HepG2 (cell line): ENCODE results near the gene GNL3. TPM values are rescaled to one million over a fixed set of nuclear protein-coding genes. Genes with fewer than 3 reads are reported as not detected.
A peak's percentile ranks its signal among the peaks of the same experiment; 100 is the strongest.

Experiments
- DR1 ChIP-seq: sonication (generic); formaldehyde crosslinking; IDR thresholded peaks from 2 replicates; pipeline ENCODE4 v1.8.0; 2021; ENCODE audit warnings: mild to moderate bottlenecking, missing genetic modification reagents, inconsistent platforms
- HIC2 ChIP-seq: sonication (generic); formaldehyde crosslinking; IDR thresholded peaks from 2 replicates; pipeline ENCODE4 v1.9.0; 2022; ENCODE audit warnings: low read depth, missing genetic modification reagents
- HNF1B ChIP-seq: sonication (generic); formaldehyde crosslinking; IDR thresholded peaks from 2 replicates; pipeline ENCODE4 v1.5.1; 2020; ENCODE audit warnings: mild to moderate bottlenecking, moderate library complexity, missing genetic modification reagents
- HOXA3 ChIP-seq: sonication (generic); formaldehyde crosslinking; IDR thresholded peaks from 2 replicates; pipeline ENCODE4 v1.5.0; 2020; ENCODE audit warnings: missing genetic modification reagents
- KLF15 ChIP-seq: sonication (generic); formaldehyde crosslinking; IDR thresholded peaks from 2 replicates; pipeline ENCODE4 v1.8.1; 2023; ENCODE audit warnings: borderline replicate concordance, mild to moderate bottlenecking, inconsistent platforms, missing genetic modification reagents, mixed read lengths
- MTERF4 ChIP-seq: sonication (generic); formaldehyde crosslinking; IDR thresholded peaks from 2 replicates; pipeline ENCODE4 v1.8.0; 2023; ENCODE audit warnings: mild to moderate bottlenecking, missing genetic modification reagents
- POGK ChIP-seq: sonication (generic); formaldehyde crosslinking; conservative IDR thresholded peaks from 2 replicates; pipeline ENCODE4 v1.8.0; 2022; ENCODE audit warnings: mild to moderate bottlenecking, moderate library complexity, missing genetic modification reagents
- SUZ12 ChIP-seq: fragments of 150-350 bp; IDR thresholded peaks from 2 replicates; pipeline ENCODE4 v1.6.1; 2014; ENCODE audit warnings: low read depth, low read length
- ZBTB46 ChIP-seq: sonication (generic); formaldehyde crosslinking; IDR thresholded peaks from 2 replicates; pipeline ENCODE4 v1.4.0; 2020; ENCODE audit warnings: mild to moderate bottlenecking, missing genetic modification reagents, borderline replicate concordance
- ZFP91 ChIP-seq: sonication (generic); formaldehyde crosslinking; IDR thresholded peaks from 2 replicates; pipeline ENCODE4 v1.9.0; 2022; ENCODE audit warnings: missing genetic modification reagents, mild to moderate bottlenecking, borderline replicate concordance
- ZHX1 ChIP-seq: sonication (generic); formaldehyde crosslinking; IDR thresholded peaks from 2 replicates; pipeline ENCODE4 v1.8.1; 2022; ENCODE audit warnings: low read depth, mild to moderate bottlenecking, missing genetic modification reagents
- ZNF317 ChIP-seq: sonication (generic); formaldehyde crosslinking; IDR thresholded peaks from 2 replicates; pipeline ENCODE4 v1.5.0; 2020; ENCODE audit warnings: mild to moderate bottlenecking, missing genetic modification reagents
- ZNF556 ChIP-seq: sonication (generic); formaldehyde crosslinking; IDR thresholded peaks from 2 replicates; pipeline ENCODE4 v1.4.0; 2020; ENCODE audit warnings: mild to moderate bottlenecking, missing genetic modification reagents, borderline replicate concordance
- polyA plus RNA-seq, 8 experiments: library from polyadenylated mRNA; depleted of rRNA in 3 of 8; stranded (reverse) in 7 of 8; unstranded in 1 of 8; fragments of >200 nt; fragmentation: Illumina TruSeq in 4 of 8; extraction: Trizol in 4 of 8; gene quantifications; 2 replicates each; pipeline versions ENCODE4 v1.2.1 to v1.2.3, GENCODE V29; 2011 to 2016; ENCODE audit warnings: low read depth in 4 of 8, missing spikeins in 1 of 8, mixed read lengths in 1 of 8; ENCODE audit not compliant: insufficient read depth in 1 of 8
- total RNA-seq, 5 experiments: library from RNA; depleted of rRNA; stranded (reverse); fragments of >200 nt; fragmentation: Illumina TruSeq; extraction: Trizol; gene quantifications; 2 replicates each; pipeline ENCODE4 v1.2.3, GENCODE V29; 2016; ENCODE audit warnings: low read depth in 1 of 5

The GNL3 gene
- total and polyA plus RNA-seq, 2 of the 13 experiments (the other 11 are each of a cell fraction or from before 2014, with no cell fraction given) = 129 to 257 TPM

GRCh38 chr3:52685709-52686691 lies at the start of gene GNL3, which contains the start of gene PBRM1 (continued):
- TF ChIP-seq ZFP91 (CRISPR knock-in tag) (peak; percentile 93), ZHX1 (peak; percentile 76; the same call in 1 of the 2 replicates), KLF15 (CRISPR knock-in tag) (peak; percentile 89), ZNF556 (CRISPR knock-in tag) (peak; percentile 80; the same call in 1 of the 2 replicates), HIC2 (CRISPR knock-in tag) (no peak), HNF1B (peak; percentile 74), ZBTB46 (no peak), DR1 (CRISPR knock-in tag) (peak; percentile 94), SUZ12 (no peak), ZNF317 (peak; percentile 87), POGK (CRISPR knock-in tag) (peak; percentile 53; the same call in 1 of the 2 replicates), HOXA3 (CRISPR knock-in tag) (peak; percentile 89), MTERF4 (CRISPR knock-in tag) (peak; percentile 83)
